ENCODE results near the gene GABBR2.

GABBR2 gene

DNA sequence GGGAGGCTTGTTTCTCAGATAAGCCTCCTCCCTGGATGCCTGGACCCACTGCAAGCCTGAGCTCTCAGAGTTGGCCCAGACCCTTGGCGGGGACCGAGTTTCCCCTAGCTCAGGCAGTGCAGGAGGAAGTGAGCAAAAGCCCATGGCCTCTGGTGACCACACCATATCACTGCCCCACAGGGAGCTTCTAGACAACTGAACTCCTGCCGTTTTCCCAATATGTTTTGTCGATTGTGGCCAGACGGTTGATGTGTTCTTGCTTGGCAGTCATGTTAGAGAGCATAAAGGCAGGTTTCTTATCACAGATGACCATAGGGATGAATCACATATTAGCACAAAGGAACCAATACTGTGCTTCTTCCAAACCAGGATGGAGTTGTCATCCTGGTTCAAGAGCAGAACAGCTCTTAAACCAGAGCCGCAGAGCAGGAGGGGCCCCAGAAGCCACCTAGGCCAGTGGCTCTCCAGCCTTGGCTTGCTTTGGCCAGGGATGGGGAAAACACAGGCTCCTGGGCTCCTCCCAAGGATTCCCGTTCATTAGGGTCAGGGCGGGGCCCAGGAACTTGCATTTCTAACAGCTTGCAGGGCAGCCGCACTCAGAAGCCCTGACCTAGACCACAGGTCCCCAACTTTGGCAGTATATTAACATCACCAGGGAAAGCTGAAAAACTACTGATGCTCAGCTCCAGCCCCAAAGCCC, 340.2 kb downstream of the GABBR2 start:
- ATAC-seq (no peak), DNase-seq (no peak)

DNA sequence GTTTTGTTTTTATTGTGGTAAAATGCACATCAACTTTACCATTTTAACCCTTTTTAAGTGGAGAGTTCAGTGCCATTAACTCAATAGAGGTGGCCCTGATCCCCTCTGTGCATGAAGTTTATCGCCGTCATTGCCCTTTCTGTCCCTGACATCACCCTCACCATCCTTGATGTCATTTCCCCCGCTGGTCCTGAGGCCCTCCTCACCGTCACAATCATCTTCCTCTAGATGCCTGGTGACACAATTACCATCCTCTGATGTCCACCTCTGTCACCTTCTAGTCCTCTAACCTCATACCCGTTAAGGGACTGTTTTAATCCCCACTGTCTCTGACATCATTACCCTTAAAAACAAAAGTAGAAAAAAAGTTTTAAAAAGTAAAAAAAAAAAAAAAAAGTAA, 340.8 kb downstream of the GABBR2 start:
- DNase-seq = no peak
- ATAC-seq = no peak

DNA sequence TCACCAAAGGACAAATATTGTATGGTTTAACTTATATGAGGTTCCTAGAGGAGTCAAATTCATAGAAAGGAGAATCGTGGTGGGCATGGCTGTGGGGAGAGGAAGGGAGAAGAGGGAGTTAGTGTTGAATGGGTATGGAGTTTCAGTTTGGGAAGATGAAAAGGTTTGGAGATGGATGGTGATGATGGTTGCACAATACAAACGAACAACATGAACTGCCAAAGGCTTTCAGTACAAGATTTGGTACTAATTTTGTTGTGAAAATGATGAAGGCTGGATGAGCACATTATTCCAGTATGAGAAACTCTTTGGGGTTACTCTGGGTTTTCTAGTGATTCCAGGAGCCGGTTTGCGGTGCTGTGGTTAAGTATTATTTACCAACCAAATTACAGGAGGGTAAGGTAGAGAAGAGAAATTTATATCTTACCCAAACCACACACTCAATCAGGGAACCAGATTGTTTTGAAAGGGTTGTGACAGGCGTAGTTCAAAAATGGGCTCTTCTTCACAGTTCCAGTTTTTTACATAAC, 341.3 kb downstream of the GABBR2 start:
- DNase-seq (no peak), ATAC-seq (no peak)

GRCh38 chr9:98365781-98366180, 343.0 kb downstream of the GABBR2 start:
- ATAC-seq (no peak), DNase-seq (no peak)

- ATAC-seq = no peak
- peak; percentile 27 for DNase-seq
These were observed 343.5 kb downstream of the GABBR2 start for GRCh38 chr9:98365227-98365669.

GRCh38 chr9:98364086-98364485, 344.6 kb downstream of the GABBR2 start:
- DNase-seq = no peak
- no peak for ATAC-seq

DNA sequence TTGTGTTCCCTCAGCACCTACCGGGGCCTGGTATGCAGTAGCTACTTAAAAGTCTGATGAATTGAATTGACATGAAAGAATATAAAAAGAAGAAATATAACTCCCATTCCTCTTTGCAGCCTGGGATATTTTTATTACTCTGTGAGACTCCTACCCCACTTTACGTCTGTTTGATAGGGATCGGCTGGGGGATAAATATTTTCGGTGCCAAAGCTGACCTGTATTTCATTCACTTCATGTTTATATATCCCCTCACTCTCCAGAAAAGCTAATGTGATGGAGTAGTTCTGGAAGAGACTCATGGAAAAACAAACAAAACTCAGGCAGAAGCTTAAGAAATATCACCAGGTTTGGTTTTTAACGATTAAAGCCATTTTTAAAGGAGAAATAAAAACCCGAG, 345.1 kb downstream of the GABBR2 start:
- DNase-seq (no peak), ATAC-seq (no peak)

GRCh38 chr9:98362624-98363252, 346.0 kb downstream of the GABBR2 start:
- no peak for DNase-seq
- no peak for ATAC-seq

DNA sequence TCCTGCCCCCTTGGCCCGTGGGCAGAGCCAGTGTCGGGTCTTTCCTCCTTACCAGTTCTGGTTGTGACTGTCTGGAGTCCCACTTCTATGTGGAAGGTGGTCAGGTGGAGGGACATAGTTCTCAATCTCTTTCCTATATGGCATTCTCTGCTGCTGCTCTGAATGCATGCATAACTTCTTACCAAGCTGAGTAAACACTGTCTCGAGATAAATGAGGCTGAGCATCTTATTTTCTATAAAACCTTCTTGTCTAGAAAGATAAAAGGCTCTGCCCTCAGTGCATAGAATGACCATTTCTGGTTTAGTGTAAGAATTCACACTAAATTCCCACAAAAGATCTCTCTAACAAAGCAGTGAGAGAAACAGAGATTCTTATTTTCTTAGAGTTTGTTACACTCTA, 347.1 kb downstream of the GABBR2 start:
- ATAC-seq (no peak), DNase-seq (no peak)

GRCh38 chr9:98360176-98360708, 348.5 kb downstream of the GABBR2 start:
- DNase-seq (no peak), ATAC-seq (no peak)

GRCh38 chr9:98359569-98359968, 349.2 kb downstream of the GABBR2 start:
- no peak for ATAC-seq
- no peak for DNase-seq

DNA sequence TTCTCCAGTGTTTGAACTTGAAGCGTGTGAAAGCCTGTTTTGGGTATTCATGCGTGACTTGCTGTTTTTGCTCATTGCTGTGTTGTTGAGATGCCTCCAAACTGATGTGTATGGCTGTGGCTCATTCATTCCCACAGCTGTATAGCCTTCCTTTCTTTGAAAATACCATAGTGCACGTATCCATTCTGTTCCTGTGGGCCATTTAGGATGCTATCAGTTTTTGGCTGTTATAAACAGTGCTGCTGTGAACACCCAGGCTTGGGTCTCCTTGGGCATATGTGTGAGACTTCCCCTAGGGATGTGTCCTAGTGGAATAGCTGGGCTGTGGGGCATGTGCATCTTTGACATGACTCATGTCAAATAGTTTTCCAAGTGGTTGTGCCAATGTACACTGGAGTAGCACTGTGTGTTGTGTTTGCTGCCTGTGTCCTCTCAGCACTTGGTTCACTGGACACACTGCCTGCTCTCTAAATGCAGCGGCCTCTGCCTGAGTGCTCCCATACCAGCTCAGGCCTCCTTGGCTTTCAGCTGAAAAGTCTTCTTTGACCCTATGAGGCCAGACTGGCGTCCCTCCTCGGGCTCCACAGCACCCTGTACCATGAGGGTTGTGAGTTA, 350.7 kb downstream of the GABBR2 start:
- DNase-seq (no peak), ATAC-seq (no peak)

DNA sequence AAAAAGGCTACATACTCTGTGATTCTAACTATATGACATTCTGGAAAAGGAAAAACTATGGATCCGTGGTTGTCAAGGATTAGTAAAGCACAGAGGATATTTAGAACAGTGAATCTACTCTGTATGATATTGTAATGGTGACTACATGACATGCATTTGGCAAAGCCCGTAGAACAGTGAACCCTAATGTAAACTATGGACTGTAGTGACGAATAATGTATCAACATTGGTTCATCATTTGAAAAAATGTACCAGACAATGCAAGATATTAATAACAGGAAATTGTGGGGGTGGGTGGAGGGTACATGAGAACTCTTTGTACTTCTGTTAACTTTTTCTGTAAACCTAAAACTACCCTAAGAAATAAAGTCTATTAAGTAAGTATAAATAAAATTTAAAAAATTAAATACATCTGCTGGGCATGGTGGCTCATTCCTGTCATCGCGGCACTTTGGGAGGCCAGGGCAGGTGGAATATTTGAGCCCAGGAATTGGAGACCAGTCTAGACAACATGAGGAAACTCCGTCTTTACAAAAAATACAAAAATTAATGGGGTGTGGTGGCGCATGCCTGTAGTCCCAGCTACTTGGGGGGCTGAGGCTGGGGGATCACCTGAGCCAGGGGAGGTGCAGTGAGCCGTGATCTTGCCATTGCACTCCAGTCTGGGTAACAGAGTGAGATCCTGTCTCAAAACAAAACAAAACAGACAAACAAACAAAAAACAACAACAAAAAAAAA, 351.6 kb downstream of the GABBR2 start:
- no peak for ATAC-seq
- no peak for DNase-seq

DNA sequence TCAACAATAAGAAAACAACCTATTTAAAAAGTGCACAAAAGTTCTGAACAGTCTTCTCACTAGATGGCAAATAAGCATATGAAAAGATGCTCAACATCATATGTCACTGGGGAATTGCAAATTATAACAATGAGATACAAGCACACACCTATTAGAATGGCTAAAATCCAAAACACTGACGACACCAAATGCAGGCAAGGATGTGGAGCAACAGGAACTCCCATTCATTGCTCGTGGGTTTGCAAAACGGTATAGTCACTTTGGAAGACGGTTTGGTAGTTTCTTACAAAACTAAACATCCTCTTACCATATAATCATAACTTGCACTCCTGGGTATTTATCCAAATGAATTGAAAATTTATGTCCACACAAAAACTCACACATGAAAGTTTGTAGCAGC, 352.4 kb downstream of the GABBR2 start:
- no peak for ATAC-seq
- DNase-seq = no peak

DNA sequence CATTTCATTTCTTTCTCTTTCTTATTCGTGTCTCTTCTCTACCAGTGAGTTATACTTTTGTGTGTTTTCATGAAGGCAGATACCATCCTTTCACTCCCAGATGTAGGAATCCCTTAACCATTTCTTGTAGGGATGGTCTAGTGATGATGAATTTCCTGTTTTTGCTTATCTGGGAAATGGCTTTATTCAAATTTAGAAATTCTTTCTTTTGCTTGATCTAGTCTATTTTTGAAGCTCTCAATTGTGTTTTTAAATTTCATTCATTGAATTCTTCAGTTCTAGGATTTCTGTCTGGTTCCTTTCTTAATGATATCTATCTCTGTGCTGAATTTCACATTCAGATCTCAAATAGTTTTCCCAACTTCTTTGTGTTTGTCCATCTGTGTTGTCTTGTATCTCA, 357.4 kb downstream of the GABBR2 start:
- no peak for ATAC-seq
- no peak for DNase-seq

DNA sequence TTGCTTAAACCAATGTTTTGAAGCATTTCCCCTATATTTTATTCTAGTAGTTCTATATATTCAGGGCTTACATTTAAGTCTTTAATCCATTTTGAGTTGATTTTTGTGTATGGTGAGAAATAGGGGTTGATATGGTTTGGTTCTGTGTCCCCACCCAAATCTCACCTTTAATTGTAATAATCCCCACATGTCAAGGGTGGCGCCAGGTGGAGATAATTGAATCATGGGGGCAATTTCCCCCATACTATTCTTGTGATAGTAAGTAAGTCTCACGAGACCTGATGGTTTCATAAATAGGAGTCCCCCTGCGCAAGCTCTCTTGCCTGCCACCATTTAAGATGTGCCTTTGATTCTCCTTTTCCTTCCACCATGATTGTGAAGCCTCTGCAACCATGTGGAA, 361.1 kb downstream of the GABBR2 start:
- ATAC-seq (no peak), DNase-seq (no peak)

- no peak for DNase-seq
- ATAC-seq = no peak
These were observed 363.7 kb downstream of the GABBR2 start for GRCh38 chr9:98345011-98345410.

DNA sequence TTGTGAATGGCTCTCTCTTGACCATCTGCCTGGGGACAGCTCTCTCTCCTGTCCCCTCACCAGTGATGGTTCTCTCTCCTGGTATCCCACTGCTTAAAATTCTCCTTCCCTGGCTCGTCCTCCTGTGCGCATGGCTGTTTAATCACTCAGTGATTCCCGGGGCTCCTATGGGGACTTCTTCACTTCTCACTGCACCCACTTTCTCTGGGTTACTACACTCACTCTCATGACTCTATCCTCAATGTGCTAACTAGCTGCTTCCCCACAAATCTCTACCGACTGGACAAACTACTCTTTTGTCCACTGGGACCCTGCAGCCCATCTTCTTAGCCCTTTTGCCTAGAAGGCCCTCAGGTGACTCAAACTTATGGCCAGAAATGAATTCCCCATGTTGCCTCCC, 364.2 kb downstream of the GABBR2 start:
- ATAC-seq (no peak), DNase-seq (no peak)

DNA sequence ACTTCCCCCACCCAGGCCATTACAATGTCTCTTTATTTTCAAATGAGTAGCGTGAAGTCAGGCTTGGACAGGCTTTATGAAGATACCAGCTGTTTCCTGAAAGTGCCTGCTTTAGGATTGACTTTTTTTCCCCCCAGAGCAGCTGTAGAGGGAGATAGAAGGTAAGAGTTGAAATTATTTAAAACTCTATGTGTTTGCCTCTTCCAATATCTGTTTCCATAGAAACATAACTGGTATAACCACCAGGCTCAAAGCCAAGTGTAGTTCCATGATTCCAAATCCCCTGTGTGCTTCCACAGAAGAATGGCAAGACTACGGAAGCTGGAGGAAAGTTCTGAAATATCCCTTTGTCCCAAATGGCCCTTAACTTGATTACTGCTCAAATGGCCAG, 365.9 kb downstream of the GABBR2 start:
- DNase-seq (no peak), ATAC-seq (no peak)

GRCh38 chr9:98342098-98342819, 366.5 kb downstream of the GABBR2 start:
- ATAC-seq = no peak
- no peak for DNase-seq

GRCh38 chr9:98341157-98342097, 367.3 kb downstream of the GABBR2 start:
- no peak for ATAC-seq
- no peak for DNase-seq

All from stimulated activated naive CD8-positive, alpha-beta T cell treated with anti-CD3 and anti-CD28 coated beads, Interleukin-15, Interleukin-2, amounts not matched to agents 100 U/mL and 50 U/mL, for 24 hours (primary cell).